Measurements from ENCODE around the gene HES6. TPM values are rescaled to one million over a fixed set of nuclear protein-coding genes. Genes with fewer than 3 reads are reported as not detected.
"Not testable (repeated sequence)": the region's sequence is repeated elsewhere in the genome, so short reads cannot be mapped to it uniquely, and the experiment has no call there.

HES6 gene
- polyA plus RNA-seq, 1 donor (not counting 4 experiments of a cell fraction or from before 2014, with no cell fraction given), result 0.80 TPM

GRCh38 chr2:238277695-238278094, 37.9 kb upstream of the HES6 start:
- dilution Hi-C loops (cut with MboI; ENCODE audit: extremely low pct_ligation_motif_present, low sequenced_read_pairs), result no loop called here
- DNase-seq (ENCODE audit: low read depth, low spot score) (no peak), FAIRE-seq (no peak)
- peaks cover 3% of the 10 kb centered on the region for H3K79me2 ChIP-seq (ENCODE audit: control insufficient read depth, insufficient read depth, low read length)
- no peak overlapping the region for H3K4me3 ChIP-seq (ENCODE audit: control insufficient read depth in 2 of 3, extremely low read depth in 1 of 3, insufficient read depth in 2 of 3, low read depth in 1 of 3, low read length in 3 of 3)
- H3K36me3 ChIP-seq (ENCODE audit: control insufficient read depth in 2 of 2, extremely low read depth in 1 of 2, insufficient read depth in 2 of 2, low read length in 2 of 2), result peaks cover 6 to 10% of the 10 kb centered on the region in 2 experiments
- H3K4me2 ChIP-seq (ENCODE audit: control insufficient read depth, extremely low read depth, insufficient read depth, low read depth, low read length), result no peak overlapping the region
- no peaks in the 10 kb centered on the region for H4K20me1 ChIP-seq (ENCODE audit: control insufficient read depth, extremely low read depth, insufficient read depth, low read length)
- TF ChIP-seq EZH2 (IDR thresholded peaks at IDR 0.05; ENCODE audit: low read length) (no peak), CTCF (optimal IDR thresholded peaks at IDR 0.05 in 1 of 3, IDR thresholded peaks at IDR 0.05 in 1 of 3, conservative IDR thresholded peaks at IDR 0.05 in 1 of 3; ENCODE audit: extremely low read depth in 1 of 3, insufficient read depth in 2 of 3, low read length in 3 of 3) (peak in 2 of 3 experiments; percentile 31 to 43)
- no peaks in the 10 kb centered on the region for H3K27me3 ChIP-seq (ENCODE audit: control insufficient read depth, extremely low read depth, insufficient read depth, low read length)
- H2AFZ ChIP-seq (ENCODE audit: control insufficient read depth, low read length), result no peak overlapping the region
- H3K4me1 ChIP-seq (ENCODE audit: control insufficient read depth, extremely low read depth, insufficient read depth, low read length), result no peaks in the 10 kb centered on the region
- no peaks in the 10 kb centered on the region for H3K9me3 ChIP-seq (ENCODE audit: control insufficient read depth, low read depth, low read length)
- H3K9ac ChIP-seq (ENCODE audit: control insufficient read depth, extremely low read depth, insufficient read depth, low read length), result no peak overlapping the region
- H3K9me1 ChIP-seq (ENCODE audit: control insufficient read depth, extremely low read depth, insufficient read depth, low read length), result no peaks in the 10 kb centered on the region
- no peak overlapping the region for H3K27ac ChIP-seq (ENCODE audit: control insufficient read depth, insufficient read depth, low read length)

DNA sequence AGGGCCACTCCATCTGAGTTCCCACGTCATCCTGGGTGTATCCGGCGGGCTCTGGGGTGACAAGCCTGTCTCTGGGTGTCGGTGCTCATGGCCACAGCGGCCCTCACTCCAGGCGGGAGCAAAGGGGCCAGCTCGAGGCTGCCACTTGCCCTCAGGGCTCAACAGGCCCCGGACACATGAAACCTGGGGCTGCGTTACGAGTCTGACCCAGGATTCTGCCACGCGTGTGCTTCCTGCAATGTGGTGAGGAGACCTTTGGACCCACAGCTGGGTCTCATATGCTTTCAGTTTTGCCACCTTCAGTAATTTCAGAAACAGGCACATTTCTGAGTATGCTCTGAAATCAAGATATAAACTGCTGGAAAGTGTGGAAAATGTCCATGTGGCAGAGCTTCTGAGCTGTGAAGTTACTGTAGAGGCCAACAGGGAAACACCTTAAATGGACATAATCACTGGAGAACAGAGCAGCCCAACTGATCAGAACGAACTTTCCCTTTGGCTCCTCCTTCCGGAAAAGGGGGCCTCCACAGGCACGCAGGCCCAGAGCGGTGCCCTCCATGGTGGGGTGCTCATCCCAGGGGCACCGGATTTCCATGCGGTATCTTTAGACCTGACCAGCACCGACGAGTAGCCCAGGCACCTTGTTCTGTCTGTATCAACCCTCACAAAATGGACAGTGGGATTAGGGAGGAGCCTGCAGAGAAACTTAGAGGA, 34.5 kb upstream of the HES6 start:
- Histone ChIP-seq H3K4me3 (ENCODE audit: control insufficient read depth in 2 of 3, extremely low read depth in 1 of 3, insufficient read depth in 2 of 3, low read depth in 1 of 3, low read length in 3 of 3) (no peak overlapping the region), H3K9ac (ENCODE audit: control insufficient read depth, extremely low read depth, insufficient read depth, low read length) (no peak overlapping the region), H3K4me2 (ENCODE audit: control insufficient read depth, extremely low read depth, insufficient read depth, low read depth, low read length) (no peak overlapping the region), H2AFZ (ENCODE audit: control insufficient read depth, low read length) (no peak overlapping the region), H3K36me3 (ENCODE audit: control insufficient read depth in 2 of 2, extremely low read depth in 1 of 2, insufficient read depth in 2 of 2, low read length in 2 of 2) (peaks cover 6 to 10% of the 10 kb centered on the region in 2 experiments), H3K4me1 (ENCODE audit: control insufficient read depth, extremely low read depth, insufficient read depth, low read length) (no peaks in the 10 kb centered on the region), H3K9me1 (ENCODE audit: control insufficient read depth, extremely low read depth, insufficient read depth, low read length) (no peaks in the 10 kb centered on the region), H3K79me2 (ENCODE audit: control insufficient read depth, insufficient read depth, low read length) (no peaks in the 10 kb centered on the region), H3K9me3 (ENCODE audit: control insufficient read depth, low read depth, low read length) (no peaks in the 10 kb centered on the region), H4K20me1 (ENCODE audit: control insufficient read depth, extremely low read depth, insufficient read depth, low read length) (no peaks in the 10 kb centered on the region), H3K27me3 (ENCODE audit: control insufficient read depth, extremely low read depth, insufficient read depth, low read length) (no peaks in the 10 kb centered on the region), H3K27ac (ENCODE audit: control insufficient read depth, insufficient read depth, low read length) (no peak overlapping the region)
- dilution Hi-C loops (cut with MboI; ENCODE audit: extremely low pct_ligation_motif_present, low sequenced_read_pairs), result no loop called here
- FAIRE-seq, result no peak
- TF ChIP-seq EZH2 (IDR thresholded peaks at IDR 0.05; ENCODE audit: low read length) (no peak), CTCF (optimal IDR thresholded peaks at IDR 0.05 in 1 of 3, IDR thresholded peaks at IDR 0.05 in 1 of 3, conservative IDR thresholded peaks at IDR 0.05 in 1 of 3; ENCODE audit: extremely low read depth in 1 of 3, insufficient read depth in 2 of 3, low read length in 3 of 3) (no peak)
- DNase-seq (ENCODE audit: low read depth, low spot score), result no peak

- H3K9me1 ChIP-seq (ENCODE audit: control insufficient read depth, extremely low read depth, insufficient read depth, low read length); H2AFZ ChIP-seq (ENCODE audit: control insufficient read depth, low read length); H3K9ac ChIP-seq (ENCODE audit: control insufficient read depth, extremely low read depth, insufficient read depth, low read length); H4K20me1 ChIP-seq (ENCODE audit: control insufficient read depth, extremely low read depth, insufficient read depth, low read length); H3K36me3 ChIP-seq (ENCODE audit: control insufficient read depth in 2 of 2, extremely low read depth in 1 of 2, insufficient read depth in 2 of 2, low read length in 2 of 2); H3K4me1 ChIP-seq (ENCODE audit: control insufficient read depth, extremely low read depth, insufficient read depth, low read length); H3K4me2 ChIP-seq (ENCODE audit: control insufficient read depth, extremely low read depth, insufficient read depth, low read depth, low read length); H3K4me3 ChIP-seq (ENCODE audit: control insufficient read depth in 2 of 3, extremely low read depth in 1 of 3, insufficient read depth in 2 of 3, low read depth in 1 of 3, low read length in 3 of 3); DNase-seq (ENCODE audit: low read depth, low spot score); FAIRE-seq; H3K27ac ChIP-seq (ENCODE audit: control insufficient read depth, insufficient read depth, low read length); H3K27me3 ChIP-seq (ENCODE audit: control insufficient read depth, extremely low read depth, insufficient read depth, low read length); H3K9me3 ChIP-seq (ENCODE audit: control insufficient read depth, low read depth, low read length); H3K79me2 ChIP-seq (ENCODE audit: control insufficient read depth, insufficient read depth, low read length); dilution Hi-C loops (cut with MboI; ENCODE audit: extremely low pct_ligation_motif_present, low sequenced_read_pairs): not testable (repeated sequence)
These were observed 33.6 kb upstream of the HES6 start for GRCh38 chr2:238273433-238273832.

Data from keratinocyte (primary cell).